Omental fat pad (tissue), 4 donors: Measurements from ENCODE around the gene APOA4. TPM values are rescaled to one million over a fixed set of nuclear protein-coding genes. Genes with fewer than 3 reads are reported as not detected.

Source experiments
- ATAC-seq: fragments of 150-250 bp; one replicate; pipeline ENCODE4 v1.9.1; 2016; ENCODE audit warnings: mild to moderate bottlenecking, moderate library complexity; ENCODE audit not compliant: low FRiP score
- DNase-seq: peaks from one replicate; pipeline ENCODE4 v3.0.0-alpha.2; 2019; ENCODE audit warnings: low spot score
- CTCF ChIP-seq, 3 donors: fragments of 450-650 bp; IDR thresholded peaks; one replicate each; pipeline ENCODE4 v1.5.1; 2016 to 2017; ENCODE audit warnings: antibody characterized with exemption in 3 of 3, mild to moderate bottlenecking in 3 of 3, moderate library complexity in 2 of 3
- total RNA-seq, 4 donors: library from RNA; depleted of rRNA; stranded (reverse); fragments of >200 nt; gene quantifications; one replicate each; pipeline ENCODE4 v1.1.0, GENCODE V29; 2016

Gene APOA4
- 1 to 10 TPM in 1 of 4 donors, not detected in 3; 1.1 TPM for total RNA-seq

- TF ChIP-seq CTCF (IDR thresholded peaks at IDR 0.05), result no peak
- ATAC-seq (no peak), DNase-seq (no peak)
These were observed at the start of gene APOA4 for GRCh38 chr11:116823031-116823843. Gene APOA4, minus strand, starts transcription at chr11:116823304. Its CDS starts 113 bp downstream, at chr11:116823191.

GRCh38 chr11:116871248-116871647 lies 48.1 kb upstream of the APOA4 start:
- TF ChIP-seq CTCF (IDR thresholded peaks at IDR 0.05), result no peak
- ATAC-seq, result no peak

GRCh38 chr11:116870054-116870453 lies 47.0 kb upstream of the APOA4 start:
- no peak for DNase-seq
- no peak for TF ChIP-seq CTCF (IDR thresholded peaks at IDR 0.05)
- ATAC-seq, result no peak

More at GRCh38 chr11:116871248-116871647, 48.1 kb upstream of the APOA4 start:
- no peak for DNase-seq

GRCh38 chr11:116869610-116870009 lies 46.5 kb upstream of the APOA4 start:
- no peak for DNase-seq
- no peak for ATAC-seq
- TF ChIP-seq CTCF (IDR thresholded peaks at IDR 0.05), result no peak

- no peak for DNase-seq
- no peak for TF ChIP-seq CTCF (IDR thresholded peaks at IDR 0.05)
- ATAC-seq, result no peak
These were observed 45.0 kb upstream of the APOA4 start for GRCh38 chr11:116868066-116868465.

GRCh38 chr11:116867619-116868018 lies 44.5 kb upstream of the APOA4 start:
- no peak for DNase-seq
- no peak for ATAC-seq
- no peak for TF ChIP-seq CTCF (IDR thresholded peaks at IDR 0.05)
